GM12874 (cell line): ENCODE measurements around the gene TRAPPC2L.

ENCODE experiments used
- TF ChIP-seq, protein P1 (sequence below): IDR thresholded peaks from 2 replicates; pipeline ENCODE4 v1.5.1; 2011; ENCODE audit warnings: low read depth, mild to moderate bottlenecking, control low read depth, low read length, moderate library complexity; ENCODE audit not compliant: insufficient read depth

The TRAPPC2L gene, protein sequence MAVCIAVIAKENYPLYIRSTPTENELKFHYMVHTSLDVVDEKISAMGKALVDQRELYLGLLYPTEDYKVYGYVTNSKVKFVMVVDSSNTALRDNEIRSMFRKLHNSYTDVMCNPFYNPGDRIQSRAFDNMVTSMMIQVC

DNA sequence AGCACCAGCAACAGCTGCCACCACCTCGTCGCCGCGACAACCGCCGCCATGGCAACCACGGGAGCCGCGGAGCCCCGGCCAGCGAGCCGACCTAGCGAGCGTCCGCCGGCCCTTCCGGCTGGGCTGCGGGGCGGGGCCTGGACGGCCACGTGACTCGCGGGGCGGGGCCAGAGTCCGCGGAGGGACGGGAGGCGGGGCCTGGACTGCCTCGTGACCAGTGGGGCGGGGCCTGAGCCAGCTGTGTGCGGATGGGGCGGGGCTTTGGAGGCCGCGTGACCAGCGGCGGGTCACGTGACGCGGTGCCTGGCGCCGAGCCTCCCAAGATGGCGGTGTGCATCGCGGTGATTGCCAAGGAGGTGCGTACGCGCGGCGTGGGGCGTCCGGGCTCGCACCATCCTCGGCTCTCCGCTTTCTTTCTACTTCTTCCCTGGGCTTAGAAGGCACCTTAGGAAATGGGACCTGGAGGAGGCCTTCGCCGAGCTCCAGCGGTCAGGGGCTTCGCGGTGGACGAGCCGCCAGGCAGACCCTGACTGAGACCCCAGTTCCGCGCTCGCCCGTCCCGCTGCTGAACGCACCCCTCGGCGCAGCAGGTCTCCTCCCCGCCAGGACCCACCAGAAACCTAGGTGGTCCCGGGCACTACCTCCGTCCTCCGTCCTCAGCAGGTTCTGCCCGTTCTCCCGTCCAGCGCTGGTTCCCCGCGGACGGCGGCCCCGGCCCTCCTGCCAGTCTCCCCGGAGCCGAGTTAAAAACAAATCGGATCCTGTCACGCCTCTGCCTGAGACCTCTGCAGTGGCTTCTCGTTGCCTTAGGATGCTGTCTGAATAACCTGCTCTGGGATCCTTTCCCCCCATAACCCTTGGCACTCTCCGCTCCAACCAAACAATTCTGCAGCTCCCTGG is at the start of gene TRAPPC2L, which contains the start of gene GALNS:
Gene TRAPPC2L (plus strand): TSS at position 300 of the 900 bp plus-strand sequence. CDS start 24 bp downstream, at position 324.
Gene GALNS (minus strand): TSS at position 120 of the 900 bp plus-strand sequence. CDS start 70 bp downstream, at position 50.
- TF ChIP-seq, protein P1, sequence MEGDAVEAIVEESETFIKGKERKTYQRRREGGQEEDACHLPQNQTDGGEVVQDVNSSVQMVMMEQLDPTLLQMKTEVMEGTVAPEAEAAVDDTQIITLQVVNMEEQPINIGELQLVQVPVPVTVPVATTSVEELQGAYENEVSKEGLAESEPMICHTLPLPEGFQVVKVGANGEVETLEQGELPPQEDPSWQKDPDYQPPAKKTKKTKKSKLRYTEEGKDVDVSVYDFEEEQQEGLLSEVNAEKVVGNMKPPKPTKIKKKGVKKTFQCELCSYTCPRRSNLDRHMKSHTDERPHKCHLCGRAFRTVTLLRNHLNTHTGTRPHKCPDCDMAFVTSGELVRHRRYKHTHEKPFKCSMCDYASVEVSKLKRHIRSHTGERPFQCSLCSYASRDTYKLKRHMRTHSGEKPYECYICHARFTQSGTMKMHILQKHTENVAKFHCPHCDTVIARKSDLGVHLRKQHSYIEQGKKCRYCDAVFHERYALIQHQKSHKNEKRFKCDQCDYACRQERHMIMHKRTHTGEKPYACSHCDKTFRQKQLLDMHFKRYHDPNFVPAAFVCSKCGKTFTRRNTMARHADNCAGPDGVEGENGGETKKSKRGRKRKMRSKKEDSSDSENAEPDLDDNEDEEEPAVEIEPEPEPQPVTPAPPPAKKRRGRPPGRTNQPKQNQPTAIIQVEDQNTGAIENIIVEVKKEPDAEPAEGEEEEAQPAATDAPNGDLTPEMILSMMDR, result no peak

DNA sequence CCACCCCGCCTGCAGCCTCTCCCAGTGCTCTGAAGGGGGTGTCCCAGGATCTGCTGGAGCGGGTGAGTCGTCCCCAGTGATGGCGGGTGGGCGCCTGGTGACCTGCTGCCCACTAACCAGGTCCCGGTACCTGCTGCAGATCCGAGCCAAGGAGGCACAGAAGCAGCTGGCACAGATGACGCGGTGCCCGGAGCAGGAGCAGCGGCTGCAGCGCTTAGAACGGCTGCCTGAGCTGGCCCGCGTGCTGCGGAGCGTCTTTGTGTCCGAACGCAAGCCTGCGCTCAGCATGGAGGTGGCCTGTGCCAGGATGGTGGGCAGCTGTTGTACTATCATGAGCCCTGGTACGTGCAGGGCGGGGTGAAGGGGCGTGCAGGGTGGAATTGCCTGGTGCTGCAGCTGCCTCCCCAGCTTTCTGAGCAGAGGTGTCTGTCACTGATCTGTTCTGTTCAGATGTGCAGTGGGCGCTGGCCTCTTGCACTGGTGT is 49.7 kb upstream of the TRAPPC2L start:
- TF ChIP-seq, protein P1, result no peak

DNA sequence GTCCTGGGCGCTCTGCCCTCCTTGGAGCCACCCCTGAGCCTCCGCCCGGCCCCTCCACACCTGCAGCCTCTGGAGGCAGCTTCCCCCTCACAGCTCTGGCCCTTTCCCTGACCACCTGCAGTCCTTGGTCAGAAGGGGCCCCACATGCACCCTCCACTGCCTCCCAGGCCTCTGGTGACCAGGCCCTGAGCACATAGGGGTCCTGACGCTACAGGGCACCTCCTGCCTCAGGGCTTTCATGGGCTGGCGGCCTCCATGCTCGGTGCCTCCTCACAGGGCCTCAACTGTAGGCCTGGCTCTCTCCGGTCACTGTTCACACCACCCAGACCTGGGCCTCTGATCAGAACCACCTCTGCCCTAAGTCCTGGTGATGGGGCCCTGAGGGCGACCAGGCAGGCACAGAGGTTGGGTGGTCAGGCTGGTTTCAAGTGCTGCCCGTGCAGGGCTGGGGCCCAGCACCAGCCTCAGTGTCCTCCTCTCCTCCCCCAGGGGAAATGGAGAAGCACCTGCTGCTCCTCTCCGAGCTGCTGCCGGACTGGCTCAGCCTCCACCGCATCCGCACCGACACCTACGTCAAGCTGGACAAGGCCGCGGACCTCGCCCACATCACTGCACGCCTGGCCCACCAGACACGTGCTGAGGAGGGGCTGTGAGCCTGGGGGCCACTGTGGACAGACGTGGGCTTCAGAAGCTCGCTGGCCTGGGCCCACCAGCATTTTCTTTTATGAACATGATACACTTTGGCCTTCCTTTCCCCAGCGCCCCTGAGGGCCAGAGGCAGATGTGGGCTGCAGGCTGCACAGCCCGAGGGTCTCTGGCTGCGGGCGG is 49.1 kb upstream of the TRAPPC2L start:
- TF ChIP-seq, protein P1, result no peak

DNA sequence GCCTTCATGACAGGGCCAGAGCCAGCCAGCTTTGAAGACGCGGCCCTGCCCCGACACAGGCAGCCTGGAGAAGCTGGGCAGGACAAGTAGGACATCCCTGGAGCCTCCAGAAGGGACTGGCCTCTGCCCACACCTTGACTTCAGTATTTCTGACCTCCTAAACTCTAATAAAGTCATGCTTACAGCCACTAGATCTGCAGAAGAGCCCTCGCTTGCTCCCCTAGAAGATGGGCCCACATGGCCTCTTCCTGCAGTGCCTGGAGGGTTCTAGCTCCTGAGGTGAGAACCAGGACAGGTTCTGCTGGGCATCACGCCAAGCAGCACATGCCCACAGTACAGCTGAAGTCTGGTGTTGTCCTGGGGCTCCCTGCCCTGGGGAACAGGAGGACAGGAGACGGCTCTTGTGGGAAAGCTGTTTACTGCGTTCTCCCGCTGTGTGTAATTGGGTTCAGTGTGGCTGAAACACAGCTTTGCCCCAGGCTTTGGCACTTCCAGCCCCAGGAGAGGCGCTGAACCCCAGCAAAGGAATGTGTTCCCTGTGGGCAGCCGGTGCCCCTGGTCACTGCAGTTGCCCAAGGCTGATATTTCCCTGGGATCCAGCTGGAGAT is 47.8 kb upstream of the TRAPPC2L start:
- TF ChIP-seq, protein P1, result no peak

DNA sequence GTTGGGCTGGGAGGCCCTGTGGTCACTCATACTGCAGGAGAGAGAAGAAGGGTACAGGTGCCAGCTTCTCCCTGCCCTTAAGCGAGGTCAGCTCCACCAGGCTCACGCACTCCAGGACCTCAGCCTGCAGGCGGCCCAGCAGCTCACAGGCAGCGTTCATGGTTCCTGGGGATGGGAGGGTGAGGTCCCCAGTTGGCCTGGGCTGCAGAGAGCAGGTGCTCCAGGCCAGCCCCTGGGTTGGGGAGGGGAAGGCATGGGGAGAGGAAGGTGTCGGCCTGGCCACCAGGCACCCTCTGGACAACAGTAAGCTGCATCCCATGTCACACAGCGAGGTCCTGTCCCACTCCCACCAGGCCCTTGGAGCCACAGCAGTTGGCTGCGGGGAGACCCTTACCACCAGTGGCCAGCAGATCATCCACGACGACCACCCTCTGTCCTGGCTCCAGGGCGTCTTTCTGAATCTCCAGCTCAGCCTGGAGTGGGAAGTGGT is 47.2 kb upstream of the TRAPPC2L start:
- TF ChIP-seq, protein P1, result no peak

DNA sequence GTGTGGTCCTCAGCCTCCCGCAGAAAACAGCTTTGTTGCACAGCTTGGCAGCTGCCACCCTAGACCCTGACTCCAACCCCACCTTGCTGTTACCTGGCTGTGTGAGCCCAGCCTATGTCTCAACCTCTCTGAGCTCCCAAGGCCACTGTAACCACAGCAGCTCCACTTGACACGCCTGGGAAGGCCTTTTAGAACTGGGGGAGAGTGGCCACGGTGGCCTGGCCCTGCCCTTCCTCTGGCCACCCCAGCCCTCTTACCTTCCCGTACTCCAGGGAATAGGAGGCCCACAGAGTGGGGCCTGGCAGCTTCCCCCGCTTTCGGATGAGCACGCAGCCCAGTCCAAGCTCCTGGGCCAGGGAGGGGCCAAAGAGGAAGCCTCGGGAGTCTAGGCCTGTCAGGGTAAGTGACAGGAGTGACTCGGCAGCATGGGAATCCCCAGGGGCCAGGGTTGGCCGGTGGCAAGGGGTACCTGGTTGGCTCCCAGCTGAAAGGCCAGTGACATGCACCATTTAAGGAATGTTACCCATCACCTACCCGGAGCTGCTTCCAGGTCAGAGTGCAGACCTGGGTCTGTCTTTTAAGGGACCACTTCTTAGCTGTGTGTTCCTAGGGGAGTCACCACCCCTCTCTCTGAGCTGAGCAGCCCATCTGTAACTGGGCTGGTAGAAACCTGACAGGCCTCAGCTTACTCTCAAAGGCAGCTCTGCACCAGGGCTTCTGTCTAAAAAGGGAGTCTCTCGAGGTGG is 46.6 kb upstream of the TRAPPC2L start:
- TF ChIP-seq, protein P1, result no peak
